Smooth muscle cell of the brain vasculature (primary cell): ENCODE measurements around the gene CFAP298.
A peak's percentile ranks its signal among the peaks of the same experiment; 100 is the strongest.
"Not testable (repeated sequence)": the region's sequence is repeated elsewhere in the genome, so short reads cannot be mapped to it uniquely, and the experiment has no call there.

Source experiments
- DNase-seq: peaks from one replicate; pipeline ENCODE4 v3.0.0-alpha.2; 2012; ENCODE audit warnings: low read depth, low spot score

The CFAP298 gene, protein sequence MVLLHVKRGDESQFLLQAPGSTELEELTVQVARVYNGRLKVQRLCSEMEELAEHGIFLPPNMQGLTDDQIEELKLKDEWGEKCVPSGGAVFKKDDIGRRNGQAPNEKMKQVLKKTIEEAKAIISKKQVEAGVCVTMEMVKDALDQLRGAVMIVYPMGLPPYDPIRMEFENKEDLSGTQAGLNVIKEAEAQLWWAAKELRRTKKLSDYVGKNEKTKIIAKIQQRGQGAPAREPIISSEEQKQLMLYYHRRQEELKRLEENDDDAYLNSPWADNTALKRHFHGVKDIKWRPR

DNA sequence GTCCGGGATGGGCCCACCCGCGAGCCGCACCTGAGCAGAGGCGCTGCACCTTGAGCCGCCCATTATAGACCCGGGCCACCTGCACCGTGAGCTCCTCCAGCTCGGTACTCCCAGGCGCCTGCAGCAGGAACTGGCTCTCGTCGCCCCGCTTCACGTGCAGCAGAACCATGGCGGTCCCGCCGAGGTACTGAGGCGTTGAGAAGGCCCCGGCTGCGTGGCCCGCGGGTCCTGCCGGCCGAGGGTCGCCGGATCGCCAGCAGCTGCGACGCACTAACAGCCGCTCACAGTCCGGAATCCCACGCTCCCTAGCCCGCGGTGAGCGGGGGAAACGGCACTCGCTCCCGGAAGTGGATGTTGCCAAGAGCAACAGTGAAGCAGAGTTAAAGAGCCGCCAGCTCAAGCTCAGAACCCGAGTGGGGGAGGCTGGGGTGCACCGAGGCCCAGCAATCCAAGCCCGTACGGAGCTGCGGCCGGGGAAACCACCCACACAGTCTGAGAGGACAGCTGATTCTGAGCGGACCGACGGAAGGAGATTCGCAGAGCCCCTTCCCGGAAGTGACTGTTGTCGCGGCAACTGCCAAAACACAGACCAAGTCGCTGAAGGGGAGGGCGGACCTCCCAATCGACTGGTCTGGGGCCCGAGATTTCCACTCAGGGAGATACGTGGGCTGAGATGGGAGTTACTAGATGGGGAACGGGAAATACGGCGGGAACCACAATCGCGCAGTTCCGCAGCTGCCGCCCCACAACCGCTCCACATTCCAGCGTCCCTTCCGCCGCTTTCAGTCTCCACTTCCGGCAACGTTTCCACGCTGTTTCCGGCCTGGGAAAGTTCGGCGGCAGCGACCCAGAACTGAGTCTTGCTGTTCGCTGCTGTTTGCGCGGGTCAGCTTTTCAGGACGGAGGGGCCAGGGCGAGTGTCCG, at the start of gene CFAP298:
TSS of gene CFAP298 (minus strand) at position 303 of the 924 bp plus-strand sequence. CDS start at position 169, 134 bp downstream.
- peak; percentile 78 for DNase-seq

DNA sequence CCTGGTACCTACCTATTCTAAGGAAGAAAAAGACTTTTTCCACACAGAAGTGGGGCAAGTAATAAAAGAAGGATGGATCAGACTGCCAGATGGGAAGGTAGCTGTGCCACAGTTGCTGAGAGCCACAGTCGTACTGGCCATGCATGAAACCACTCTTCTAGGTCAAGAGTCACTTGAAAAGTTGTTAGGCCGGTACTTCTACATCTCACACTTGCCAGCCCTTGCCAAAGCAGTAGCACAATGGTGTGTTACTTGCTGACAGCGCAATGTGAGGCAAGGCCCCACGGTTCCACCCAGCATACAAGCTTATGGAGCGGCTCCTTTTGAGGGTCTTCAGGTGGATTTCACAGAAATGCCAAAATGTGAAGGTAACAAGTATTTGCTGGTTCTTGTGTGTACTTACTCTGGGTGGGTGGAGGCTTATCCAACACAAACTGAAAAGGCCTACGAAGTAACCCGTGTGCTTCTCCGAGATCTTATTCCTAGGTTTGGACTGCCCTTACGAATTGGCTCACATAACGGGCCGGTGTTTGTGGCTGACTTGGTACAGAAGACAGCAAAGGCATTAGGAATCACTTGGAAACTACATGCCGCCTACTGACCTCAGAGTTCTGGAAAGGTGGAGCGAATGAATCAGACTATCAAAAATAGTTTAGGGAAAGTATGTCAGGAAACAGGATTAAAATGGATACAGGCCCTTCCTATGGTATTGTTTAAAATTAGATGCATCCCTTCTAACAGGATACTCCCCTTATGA, 49.0 kb upstream of the CFAP298 start:
- DNase-seq: not testable (repeated sequence)

DNA sequence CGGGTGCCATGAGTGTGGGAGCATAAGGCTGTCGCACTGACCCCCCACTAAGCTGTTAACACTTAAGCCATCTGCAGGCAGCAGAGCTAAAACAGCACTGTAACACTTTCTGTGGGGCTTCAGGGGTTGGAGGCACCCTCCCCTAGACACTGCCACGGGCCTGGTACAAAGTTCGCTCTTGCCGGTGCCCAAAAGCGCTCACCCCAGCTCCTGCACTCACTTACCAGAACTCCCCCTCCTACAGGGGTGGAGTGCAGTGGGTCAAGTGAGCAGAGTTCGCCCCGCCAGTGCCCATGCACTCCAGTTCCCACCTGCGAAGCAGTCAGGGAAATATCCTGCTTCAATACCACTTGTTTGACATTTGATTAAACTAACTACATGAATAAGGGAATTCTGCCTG, 46.3 kb upstream of the CFAP298 start:
- DNase-seq: no peak

DNA sequence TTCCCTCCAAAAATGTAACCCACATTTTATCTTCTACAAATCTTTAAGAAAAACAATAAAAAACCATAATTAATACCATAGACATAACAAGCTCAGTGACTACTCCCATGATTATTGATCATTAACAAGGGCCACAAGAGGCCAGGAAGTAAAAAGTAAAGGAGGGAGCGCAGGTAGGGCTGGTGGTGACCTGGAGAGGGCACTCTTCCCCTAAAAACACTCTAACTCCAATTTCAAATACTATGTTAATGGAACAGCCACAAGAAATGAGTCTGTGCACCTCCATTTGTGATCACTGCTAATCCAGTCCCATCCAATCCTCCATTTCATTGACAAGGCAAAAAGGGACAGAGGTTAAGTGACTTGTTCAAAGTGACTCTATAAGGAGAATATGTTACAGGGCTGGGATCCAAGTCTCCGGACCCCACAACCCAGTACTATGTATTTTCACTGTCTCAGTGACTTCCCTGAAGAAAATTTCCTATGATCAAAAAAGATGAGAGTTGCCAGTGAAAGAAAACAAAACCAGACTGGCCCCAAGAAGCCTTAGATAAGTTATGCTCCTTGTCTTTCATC, 41.2 kb upstream of the CFAP298 start:
- no peak for DNase-seq

DNA sequence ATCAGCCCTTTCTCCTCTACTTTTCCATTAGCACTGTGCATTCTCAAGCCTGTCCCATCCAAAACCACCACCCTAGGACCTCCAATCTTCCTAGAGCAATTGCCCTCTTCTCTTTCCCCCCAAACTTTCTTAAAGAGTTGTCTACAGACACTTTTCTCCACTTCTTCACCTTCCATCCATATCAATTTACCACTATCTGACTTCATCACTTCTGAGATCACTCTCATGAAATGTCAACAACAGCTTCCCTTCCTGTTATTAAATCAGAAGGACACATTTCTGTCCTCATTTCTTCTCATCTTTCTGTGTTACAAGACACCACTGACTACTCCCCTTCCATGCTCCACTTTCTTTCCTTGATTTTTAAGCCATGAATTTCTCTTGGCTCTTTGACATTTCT, 36.0 kb upstream of the CFAP298 start:
- DNase-seq: no peak

DNA sequence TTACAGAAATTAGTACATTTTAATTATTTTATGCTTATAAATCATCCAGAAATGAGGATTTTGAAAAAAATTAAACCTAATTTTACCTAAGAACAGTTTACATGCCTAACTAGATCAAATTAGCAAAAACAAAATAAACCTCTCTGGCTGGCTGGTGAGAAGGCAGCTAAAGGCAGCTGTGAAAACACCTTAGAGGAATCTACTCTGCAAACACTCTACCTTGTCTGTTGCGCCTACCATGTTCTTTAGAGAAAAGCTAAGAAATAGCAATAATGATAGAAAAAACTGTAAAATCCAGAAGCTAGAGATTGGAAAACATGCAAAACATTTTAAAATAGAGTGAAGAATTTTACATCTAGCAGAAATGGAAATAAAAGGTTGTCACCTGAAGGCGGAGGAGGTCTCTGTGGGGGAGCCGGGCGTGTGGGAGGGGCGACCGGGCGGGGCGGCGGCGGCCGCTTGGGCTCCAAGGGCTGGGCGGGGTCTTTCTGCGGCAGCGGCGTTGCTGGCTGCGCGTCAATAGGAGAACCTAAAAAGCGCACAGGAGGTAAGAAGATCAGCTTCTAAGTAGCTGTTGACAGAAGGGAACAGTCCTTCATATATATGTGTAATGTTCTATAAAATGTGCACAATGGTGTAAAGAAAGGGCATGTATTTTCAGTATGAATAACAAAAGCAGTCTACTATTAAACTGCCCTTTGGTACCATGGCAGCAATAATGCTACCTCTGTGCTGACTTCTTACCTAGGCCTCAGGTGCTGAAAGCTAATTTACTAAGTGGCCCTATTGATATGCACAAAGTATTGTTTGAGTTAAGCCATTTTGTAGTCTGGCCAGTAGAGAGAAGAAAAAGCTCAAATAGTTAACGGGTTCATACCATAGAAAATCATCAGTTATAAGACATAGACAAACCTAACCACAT, 33.3 kb upstream of the CFAP298 start:
- no peak for DNase-seq

DNA sequence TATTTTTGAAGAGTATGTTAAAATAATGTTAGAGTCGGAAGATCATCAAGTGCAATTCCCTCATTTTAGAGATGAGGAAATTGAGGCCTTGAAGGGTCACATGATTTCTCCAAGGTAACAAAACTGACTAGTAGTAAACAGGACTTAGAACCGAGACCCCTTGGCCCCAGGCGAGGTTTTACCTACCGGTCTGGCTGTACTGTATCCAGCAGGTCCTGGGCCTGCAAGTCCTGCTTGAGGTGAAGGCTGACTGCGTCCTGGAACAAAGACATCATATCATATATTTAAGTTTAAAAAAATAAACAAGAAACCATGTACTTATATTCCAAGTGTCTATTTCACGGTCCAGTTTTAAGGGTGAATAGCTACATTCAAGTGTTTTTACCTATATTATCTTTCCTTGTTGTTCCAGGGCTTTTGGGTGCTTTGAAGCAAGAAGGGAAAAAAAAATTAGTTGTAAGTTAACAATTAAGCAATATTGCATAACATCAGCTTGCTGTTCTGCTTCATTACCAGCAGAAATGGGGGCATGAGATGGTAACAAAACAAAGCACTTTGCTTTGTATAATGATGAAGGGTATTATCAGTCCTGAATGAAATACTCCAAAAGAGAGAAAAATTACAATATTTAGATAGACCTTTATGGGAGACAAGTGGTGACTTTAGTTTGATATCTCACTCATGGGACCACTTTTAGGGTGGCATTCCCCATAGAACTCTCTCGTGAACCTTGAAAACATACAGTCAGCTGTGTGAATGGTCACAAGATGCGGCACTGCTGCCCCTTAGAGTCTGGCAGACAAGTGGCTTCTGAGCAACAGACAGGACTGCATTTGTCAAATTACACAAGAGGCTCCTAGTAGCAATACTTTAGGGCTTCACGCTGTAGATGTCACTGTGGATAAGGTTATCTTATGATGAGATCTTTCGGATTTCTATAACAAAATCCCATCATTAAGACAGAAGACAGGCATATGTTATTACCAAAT, 29.8 kb upstream of the CFAP298 start:
- DNase-seq: no peak

DNA sequence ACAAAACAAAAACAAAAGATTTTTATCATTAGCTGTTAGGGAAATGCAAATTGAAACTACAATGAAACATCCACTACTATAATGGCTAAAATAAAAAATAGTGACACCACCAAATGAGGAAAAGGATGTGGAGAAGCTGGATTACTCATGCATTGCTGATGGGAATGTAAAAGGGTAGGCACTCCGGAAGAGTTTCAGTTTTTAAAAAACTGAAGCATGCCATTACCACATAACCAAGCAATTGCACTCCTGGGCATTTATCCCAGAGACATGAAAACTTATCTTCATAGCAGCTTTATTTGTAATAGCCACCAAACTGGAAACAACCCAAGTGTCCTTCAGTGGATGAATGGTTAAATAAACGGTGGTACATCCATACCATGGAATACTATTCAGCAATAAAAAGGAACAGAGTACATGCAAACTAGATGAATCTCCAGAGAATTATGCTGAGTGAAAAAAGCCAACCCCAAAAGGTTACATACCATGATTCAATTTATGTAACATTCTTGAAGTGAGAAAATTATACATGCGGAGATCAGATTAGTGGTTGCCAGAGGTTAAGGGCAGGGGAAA, 14.5 kb upstream of the CFAP298 start:
- no peak for DNase-seq

DNA sequence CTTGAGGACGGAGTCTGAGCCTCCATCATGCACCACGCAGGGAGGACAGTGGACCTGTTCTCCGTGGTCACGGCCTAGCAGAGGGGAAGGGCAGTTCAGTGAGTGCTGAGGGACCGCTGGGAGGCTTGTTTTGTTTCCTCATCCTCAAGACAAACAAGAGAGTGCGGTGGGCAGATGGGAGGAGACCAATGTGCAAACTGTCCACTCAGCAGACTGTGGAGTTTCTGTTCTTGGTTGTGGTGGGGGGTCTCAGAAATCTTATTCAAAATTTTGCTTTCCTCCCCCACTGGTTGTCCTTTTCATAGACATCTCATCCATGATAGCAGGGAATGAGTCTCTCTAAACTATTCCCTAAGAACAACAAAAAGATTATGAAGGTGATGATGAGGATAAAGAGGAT, 6.0 kb upstream of the CFAP298 start:
- DNase-seq: not testable (repeated sequence)

DNA sequence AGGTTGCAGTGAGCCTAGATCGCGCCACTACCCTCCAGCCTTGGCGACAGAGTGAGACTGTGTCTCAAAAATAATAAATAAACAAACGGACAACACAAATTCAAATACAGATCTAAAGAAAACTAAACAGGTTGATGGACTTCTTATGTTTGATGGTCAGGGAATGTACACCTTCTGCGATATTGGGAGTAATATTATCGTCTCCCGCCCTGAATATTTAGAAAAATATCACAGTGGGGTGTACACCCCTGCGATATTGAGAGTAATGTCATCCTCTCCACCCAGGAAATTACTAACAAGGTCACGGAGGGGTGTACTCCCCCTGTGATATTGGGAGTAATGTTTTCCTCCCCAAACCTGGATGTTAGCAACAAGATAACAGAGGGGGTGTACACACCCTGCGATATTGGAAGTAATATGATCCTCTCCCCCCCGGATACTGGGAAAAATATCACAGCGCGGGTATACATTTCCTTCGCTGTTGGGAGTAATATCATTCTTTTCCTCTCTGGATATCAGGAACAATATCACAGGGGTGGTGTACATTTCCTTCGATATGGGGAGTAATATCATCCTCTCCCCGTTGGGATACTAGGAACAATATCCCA, 1.4 kb upstream of the CFAP298 start:
- DNase-seq: no peak

DNA sequence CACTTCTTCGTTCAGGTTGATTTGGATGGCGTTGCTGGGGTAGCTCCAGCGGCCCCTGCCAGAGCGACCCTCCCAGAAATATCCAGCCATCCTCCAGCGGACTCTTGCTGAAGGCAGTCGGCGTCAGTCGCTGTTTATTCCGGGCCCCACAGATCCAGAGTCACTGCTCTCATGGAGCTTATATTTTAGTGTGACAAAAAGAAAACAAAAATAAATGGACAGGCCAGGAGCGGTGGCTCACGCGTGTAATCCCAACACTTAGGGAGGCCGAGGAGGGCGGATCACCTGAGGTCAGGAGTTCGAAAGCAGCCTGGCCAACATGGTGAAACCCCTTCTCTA, 791 bp upstream of the CFAP298 start:
- no peak for DNase-seq

DNA sequence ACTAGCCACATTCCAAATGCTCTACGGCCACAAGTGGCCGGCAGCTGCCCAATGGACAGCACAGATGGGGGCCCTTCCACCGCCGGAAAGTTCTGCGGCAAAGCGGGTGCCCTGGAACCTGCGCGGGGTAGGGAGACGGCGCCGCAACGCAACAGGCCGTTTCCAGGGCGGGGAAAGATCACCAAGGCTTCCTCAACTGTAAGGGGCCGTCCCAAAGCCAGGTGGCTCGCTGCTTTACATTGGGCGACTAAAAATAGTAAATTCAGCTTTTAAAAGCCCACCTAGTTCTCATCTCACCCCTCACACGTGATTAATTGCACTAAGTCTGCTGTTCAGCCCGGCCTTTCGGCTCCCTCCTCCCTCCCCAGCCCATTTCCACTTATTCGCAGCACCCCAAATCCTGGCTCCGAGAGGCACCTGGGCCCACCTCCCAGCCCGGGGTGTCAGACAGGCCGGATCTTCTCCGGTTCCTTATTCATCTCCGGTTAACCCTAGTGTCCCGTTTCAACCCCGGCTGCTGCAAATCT, 643 bp downstream of the CFAP298 start:
- no peak for DNase-seq

DNA sequence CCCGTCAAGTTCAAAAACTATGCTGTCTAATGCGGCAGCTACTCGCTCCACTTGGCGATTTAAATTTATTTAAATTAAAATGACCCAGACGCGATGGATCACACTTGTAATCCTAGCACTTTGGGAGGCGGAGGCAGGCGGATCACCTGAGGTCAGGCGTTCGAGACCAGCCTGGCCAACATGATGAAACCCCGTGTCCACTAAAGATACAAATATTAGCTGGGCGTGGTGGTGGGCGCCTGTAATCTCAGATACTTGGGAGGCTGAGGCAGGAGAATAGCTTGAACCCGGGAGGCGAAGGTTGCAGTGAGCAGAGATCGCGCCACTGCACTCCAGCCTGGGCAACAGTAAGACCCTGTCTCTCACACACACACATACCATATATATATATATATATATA, 1.2 kb downstream of the CFAP298 start:
- DNase-seq: not testable (repeated sequence)

DNA sequence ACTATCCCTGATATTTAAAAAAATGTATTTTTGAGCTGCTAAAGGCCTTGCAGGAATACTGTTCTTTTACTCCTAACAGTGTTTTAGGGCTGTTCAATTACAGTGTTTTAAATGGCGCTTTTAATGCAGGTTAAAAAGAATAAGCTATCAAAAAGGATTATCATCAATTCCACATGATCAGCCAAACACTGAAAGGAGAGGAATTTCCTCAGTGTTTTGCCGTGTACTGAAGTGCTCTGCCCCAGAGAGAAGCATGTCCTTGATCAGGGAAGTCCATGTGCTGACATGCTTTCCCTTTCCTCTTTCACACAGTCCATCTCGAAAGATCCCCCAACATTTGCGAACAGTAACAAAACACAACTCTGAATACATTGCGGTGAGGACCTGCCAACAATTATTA, 3.3 kb downstream of the CFAP298 start:
- no peak for DNase-seq

DNA sequence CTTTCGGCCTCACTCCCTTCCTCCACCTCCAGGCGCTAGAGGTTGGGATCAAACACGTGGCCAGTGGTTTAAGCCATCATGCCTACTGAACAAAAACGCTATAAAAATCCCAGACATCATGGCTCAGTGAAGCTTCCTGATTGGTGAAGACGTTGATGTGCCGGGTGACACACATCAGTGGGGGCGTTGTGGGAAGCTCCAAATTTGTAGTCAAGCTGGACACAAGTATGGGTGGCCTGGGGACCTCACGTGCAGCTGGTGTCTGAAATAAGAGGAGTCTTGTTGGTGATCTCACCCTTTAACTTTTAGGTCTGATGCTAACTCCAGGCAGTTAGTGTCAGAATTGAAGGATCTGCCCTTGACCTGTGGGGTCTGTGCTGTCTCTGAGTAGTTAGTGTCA, 6.7 kb downstream of the CFAP298 start:
- no peak for DNase-seq

DNA sequence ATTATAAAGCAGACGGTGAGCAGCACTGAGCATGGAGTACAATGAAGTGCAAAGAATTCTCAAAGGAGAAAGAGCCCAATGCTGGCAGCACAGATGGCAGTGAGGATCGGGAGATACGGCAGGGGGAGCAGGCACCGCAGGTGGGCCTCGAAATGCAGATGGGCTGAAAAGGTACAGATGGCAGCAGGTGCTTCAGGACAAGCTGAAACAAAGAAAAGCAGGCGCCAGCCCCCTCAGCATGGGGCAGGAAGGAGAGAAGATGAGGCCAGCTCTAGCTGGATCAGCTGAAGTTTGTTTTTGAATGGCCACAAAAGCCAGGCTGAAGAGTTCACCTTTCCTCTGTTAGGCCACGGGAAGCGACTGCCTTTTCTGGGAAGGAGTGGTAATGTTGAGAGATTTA, 7.7 kb downstream of the CFAP298 start:
- no peak for DNase-seq

DNA sequence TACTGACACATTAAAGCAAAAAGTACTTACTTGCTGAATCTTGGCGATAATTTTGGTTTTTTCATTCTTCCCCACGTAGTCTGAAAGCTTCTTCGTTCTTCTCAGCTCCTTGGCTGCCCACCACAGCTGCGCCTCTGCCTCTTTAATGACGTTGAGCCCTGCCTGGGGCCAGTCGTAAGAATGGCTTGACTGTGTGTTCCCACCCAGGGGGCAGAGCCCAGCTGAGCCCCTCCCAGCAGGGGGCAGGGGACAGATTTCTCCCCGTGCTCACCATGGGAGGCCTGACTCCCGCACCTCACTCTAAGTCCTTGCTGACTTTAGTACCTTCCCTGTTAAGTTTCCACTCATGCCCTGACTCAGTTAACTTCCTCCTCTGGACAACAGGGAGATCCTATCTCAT, 9.0 kb downstream of the CFAP298 start:
- no peak for DNase-seq

DNA sequence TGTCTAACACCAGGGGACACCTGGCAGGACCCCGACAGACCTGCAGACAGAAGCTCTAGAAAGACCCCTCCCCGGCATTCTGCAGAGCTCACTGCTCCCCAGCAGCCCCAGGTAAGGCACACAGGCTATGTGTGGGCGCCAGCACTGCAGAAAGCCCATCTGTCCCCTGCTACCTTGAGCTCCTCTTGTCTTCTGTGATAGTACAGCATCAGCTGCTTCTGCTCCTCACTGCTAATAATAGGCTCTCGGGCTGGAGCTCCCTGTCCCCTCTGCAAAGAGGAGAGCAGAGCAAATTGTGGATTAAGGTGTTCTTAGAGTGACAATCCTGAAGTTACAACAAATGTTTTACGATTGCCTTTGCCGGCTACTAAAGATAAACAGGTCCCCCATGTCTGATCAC, 10.1 kb downstream of the CFAP298 start:
- no peak for DNase-seq

DNA sequence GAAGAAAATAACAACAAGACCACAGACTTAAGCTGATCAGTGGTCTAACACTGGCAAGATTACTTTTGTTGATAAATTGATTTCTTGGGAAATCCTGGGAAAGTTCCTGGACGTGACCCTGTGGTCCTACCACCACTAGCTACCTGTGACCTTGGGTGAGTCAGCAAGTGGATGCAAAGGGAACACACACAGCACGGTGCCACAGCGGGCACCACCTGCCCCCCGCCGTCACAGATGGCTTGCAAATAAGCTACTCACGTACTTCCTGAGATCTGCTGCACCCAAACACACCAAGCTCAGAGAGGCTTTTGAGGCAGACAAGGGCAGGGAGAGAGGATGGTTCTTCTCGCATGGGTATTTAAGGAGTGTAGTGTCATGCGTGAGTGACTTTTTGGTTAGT, 12.7 kb downstream of the CFAP298 start:
- no peak for DNase-seq
